Renal pelvis (tissue), 4 donors: Measurements from ENCODE around the gene CDH11. TPM values are rescaled to one million over a fixed set of nuclear protein-coding genes. Genes with fewer than 3 reads are reported as not detected.

Experiments
- DNase-seq: peaks from one replicate; pipeline ENCODE4 v3.0.0-alpha.2; 2013
- polyA plus RNA-seq, 3 donors: library from polyadenylated mRNA; unstranded; fragments of 120-200 nt; gene quantifications; one replicate each; pipeline ENCODE4 v1.2.1, GENCODE V29; 2013; ENCODE audit not compliant: insufficient read length in 3 of 3

CDH11 gene
- polyA plus RNA-seq, 3 donors = 147 to 204 (median 203) TPM

- DNase-seq = peak; percentile 11
Observed at GRCh38 chr16:64990101-64990500, 131.8 kb downstream of the CDH11 start.

- no peak for DNase-seq
Observed at GRCh38 chr16:64989050-64989449, 132.8 kb downstream of the CDH11 start.

- DNase-seq = peak; percentile 74
Observed at GRCh38 chr16:64983963-64984362, 137.9 kb downstream of the CDH11 start.

GRCh38 chr16:64983231-64983630, 138.6 kb downstream of the CDH11 start:
- no peak for DNase-seq

GRCh38 chr16:64982581-64982980, 139.3 kb downstream of the CDH11 start:
- DNase-seq = no peak

- DNase-seq = no peak
Observed at GRCh38 chr16:64981568-64982281, 140.1 kb downstream of the CDH11 start.

- DNase-seq = no peak
Observed at GRCh38 chr16:64977206-64977920, 144.5 kb downstream of the CDH11 start.

GRCh38 chr16:64975821-64976220, 146.0 kb downstream of the CDH11 start:
- DNase-seq = no peak

GRCh38 chr16:64974381-64974780, 147.5 kb downstream of the CDH11 start:
- no peak for DNase-seq

GRCh38 chr16:64973171-64973570, 148.7 kb downstream of the CDH11 start:
- DNase-seq = no peak

GRCh38 chr16:64971171-64971570, 150.7 kb downstream of the CDH11 start:
- DNase-seq = no peak

GRCh38 chr16:64969221-64969620, 152.6 kb downstream of the CDH11 start:
- DNase-seq = no peak

GRCh38 chr16:64968539-64968938, 153.3 kb downstream of the CDH11 start:
- no peak for DNase-seq

- DNase-seq = no peak
Observed at GRCh38 chr16:64964126-64964540, 157.7 kb downstream of the CDH11 start.

GRCh38 chr16:64962786-64963185, 159.1 kb downstream of the CDH11 start:
- DNase-seq = no peak

GRCh38 chr16:64957246-64957645, 164.6 kb downstream of the CDH11 start:
- no peak for DNase-seq

GRCh38 chr16:64952177-64952576, 169.7 kb downstream of the CDH11 start:
- DNase-seq = no peak

GRCh38 chr16:64951193-64951592, 170.7 kb downstream of the CDH11 start:
- no peak for DNase-seq

- no peak for DNase-seq
Observed at GRCh38 chr16:64950731-64951130, 171.1 kb downstream of the CDH11 start.

GRCh38 chr16:64950262-64950661, 171.6 kb downstream of the CDH11 start:
- no peak for DNase-seq

- DNase-seq = no peak
Observed at GRCh38 chr16:64948056-64948455, 173.8 kb downstream of the CDH11 start.

GRCh38 chr16:64947651-64948050, 174.2 kb downstream of the CDH11 start:
- DNase-seq = no peak

GRCh38 chr16:64933885-64934284, 188.0 kb downstream of the CDH11 start:
- DNase-seq = no peak

- no peak for DNase-seq
Observed at GRCh38 chr16:64926476-64926875, 195.4 kb downstream of the CDH11 start.
